Endothelial cell of umbilical vein (primary cell): Measurements from ENCODE around the gene UNKL. TPM values are rescaled to one million over a fixed set of nuclear protein-coding genes. Genes with fewer than 3 reads are reported as not detected.

Source experiments
- BruUV-seq: library from RNA; stranded (reverse); fragments of 400-500 nt; replicated peaks from 2 replicates; lab custom pipeline; 2021; lab: Mats Ljungman, UMichigan
- CTCF ChIA-PET: fragments of 300-600, 350-600 bp; sonication (Branson Sonifier 250); formaldehyde crosslinking; loops from one replicate; lab custom pipeline; 2021; ENCODE audit warnings: antibody characterized with exemption, inconsistent platforms; lab: Charles Lee
- POLR2A ChIA-PET: fragments of 300-600, 350-600 bp; sonication (Branson Sonifier 250); formaldehyde crosslinking; loops from one replicate; lab custom pipeline; 2021; ENCODE audit warnings: antibody characterized with exemption, inconsistent platforms; lab: Charles Lee
- DNase-seq: peaks from one replicate; pipeline ENCODE4 v3.0.0-alpha.2; 2011; ENCODE audit warnings: low read depth, low spot score
- FAIRE-seq: peaks from 2 replicates; lab custom pipeline; 2011; peaks lifted over from hg19 to GRCh38; lab: Jason Lieb, UNC
- H2AFZ ChIP-seq: 2 replicates; pipeline ENCODE4 v1.6.0; 2012; ENCODE audit warnings: low read depth, low read length, control low read depth, inconsistent platforms
- H3K27ac ChIP-seq: 2 replicates; pipeline ENCODE4 v1.5.1; 2011; ENCODE audit warnings: low read depth, mild to moderate bottlenecking, control low read depth, low read length, moderate library complexity; ENCODE audit not compliant: insufficient read depth
- H3K27me3 ChIP-seq, 2 experiments: 2 replicates each; pipeline versions ENCODE4 v1.6.0 to v1.6.1; 2011; ENCODE audit warnings: low read length in 2 of 2, mixed read lengths in 1 of 2; ENCODE audit not compliant: control insufficient read depth in 2 of 2, insufficient read depth in 2 of 2
- H3K36me3 ChIP-seq, 2 experiments: 2 replicates in 1 of 2; 3 replicates in 1 of 2; pipeline ENCODE4 v1.5.1; 2011; ENCODE audit warnings: low read length in 2 of 2, mild to moderate bottlenecking in 1 of 2, moderate library complexity in 1 of 2; ENCODE audit not compliant: control insufficient read depth in 2 of 2, insufficient read depth in 2 of 2; ENCODE audit errors: extremely low read depth in 1 of 2
- H3K4me1 ChIP-seq: 3 replicates; pipeline ENCODE4 v1.5.1; 2011; ENCODE audit warnings: mild to moderate bottlenecking, low read length; ENCODE audit not compliant: control insufficient read depth, insufficient read depth; ENCODE audit errors: extremely low read depth
- H3K4me2 ChIP-seq: 2 replicates; pipeline ENCODE4 v1.6.1; 2011; ENCODE audit warnings: low read length, control low read depth, mixed read lengths; ENCODE audit not compliant: insufficient read depth
- H3K4me3 ChIP-seq, 3 experiments: fragments of 200-600 bp in 1 of 3; sonication (generic), shearing (Covaris generic) in 1 of 3; replicated peaks in 1 of 3; 2 replicates each; pipeline ENCODE4 v1.5.1; 2011 to 2016; ENCODE audit warnings: control low read depth in 3 of 3, low read length in 3 of 3, mild to moderate bottlenecking in 2 of 3, inconsistent platforms in 1 of 3, low read depth in 1 of 3, moderate library complexity in 1 of 3; ENCODE audit not compliant: insufficient read depth in 1 of 3
- H3K79me2 ChIP-seq: 2 replicates; pipeline ENCODE4 v1.6.0; 2012; ENCODE audit warnings: low read length, inconsistent platforms; ENCODE audit not compliant: control insufficient read depth, insufficient read depth
- H3K9ac ChIP-seq: replicated peaks from 2 replicates; pipeline ENCODE3; 2011; ENCODE audit warnings: low read length, control low read depth; ENCODE audit not compliant: insufficient read depth; ENCODE audit errors: extremely low read depth
- H3K9me1 ChIP-seq: replicated peaks from 3 replicates; pipeline ENCODE4 v1.6.0; 2011; ENCODE audit warnings: mild to moderate bottlenecking, low read length; ENCODE audit not compliant: control insufficient read depth, insufficient read depth; ENCODE audit errors: extremely low read depth
- H3K9me3 ChIP-seq: replicated peaks from 2 replicates; pipeline ENCODE4 v1.5.1; 2012; ENCODE audit warnings: low read length, inconsistent platforms; ENCODE audit not compliant: control insufficient read depth, insufficient read depth
- H4K20me1 ChIP-seq: replicated peaks from 2 replicates; pipeline ENCODE3; 2011; ENCODE audit warnings: mild to moderate bottlenecking, low read length; ENCODE audit not compliant: control insufficient read depth, insufficient read depth; ENCODE audit errors: extremely low read depth
- CTCF ChIP-seq, 2 donors: IDR thresholded peaks; 1 replicate in 1 of 2; 2 replicates in 1 of 2; pipeline ENCODE4 v1.5.1; 2011; ENCODE audit warnings: low read length in 2 of 2, mild to moderate bottlenecking in 2 of 2, moderate library complexity in 2 of 2, control low read depth in 1 of 2, inconsistent platforms in 1 of 2, low read depth in 1 of 2; ENCODE audit not compliant: insufficient read depth in 1 of 2; ENCODE audit errors: extremely low read depth in 1 of 2
- EZH2 ChIP-seq: IDR thresholded peaks from 2 replicates; pipeline ENCODE4 v1.6.1; 2012; ENCODE audit warnings: borderline replicate concordance, low read depth, mild to moderate bottlenecking, moderate library complexity, low read length, inconsistent platforms; ENCODE audit not compliant: severe bottlenecking
- FOS ChIP-seq: IDR thresholded peaks from 2 replicates; pipeline ENCODE4 v1.6.1; 2011; ENCODE audit warnings: mild to moderate bottlenecking, low read length, moderate library complexity, borderline replicate concordance; ENCODE audit not compliant: insufficient read depth
- GATA2 ChIP-seq: IDR thresholded peaks from 2 replicates; pipeline ENCODE4 v1.7.0; 2011; ENCODE audit warnings: low read depth, mild to moderate bottlenecking, moderate library complexity, mixed read lengths, low read length; ENCODE audit not compliant: insufficient read length, insufficient read depth
- JUN ChIP-seq: IDR thresholded peaks from 2 replicates; pipeline ENCODE4 v1.6.1; 2011; ENCODE audit warnings: borderline replicate concordance, low read depth; ENCODE audit not compliant: insufficient read length, insufficient read depth
- MAX ChIP-seq: IDR thresholded peaks from 2 replicates; pipeline ENCODE4 v1.6.1; 2011; ENCODE audit not compliant: insufficient read depth, insufficient read length
- MYC ChIP-seq: IDR thresholded peaks from one replicate; pipeline ENCODE4 v1.6.1; 2011; ENCODE audit warnings: mild to moderate bottlenecking, low read depth, low read length
- POLR2A ChIP-seq: IDR thresholded peaks from 2 replicates; pipeline ENCODE4 v1.6.1; 2012; ENCODE audit warnings: low read depth, mild to moderate bottlenecking, control low read depth, low read length
- POLR2AphosphoS5 ChIP-seq: IDR thresholded peaks from 2 replicates; pipeline ENCODE4 v1.6.1; 2012; ENCODE audit warnings: low read depth, mild to moderate bottlenecking, control low read depth, low read length, moderate library complexity; ENCODE audit not compliant: insufficient read depth
- dilution Hi-C: fragments of 300-500 bp; cut with MboI; formaldehyde crosslinking; loops from one replicate; pipeline ENCODE4 v1.15.0; 2019; ENCODE audit warnings: low sequenced_read_pairs; ENCODE audit not compliant: extremely low pct_ligation_motif_present
- intact Hi-C: fragments of 100-400 bp; cut with micrococcal nuclease; formaldehyde crosslinking; loops from one replicate; pipeline ENCODE4 v1.10.0; 2022
- polyA plus RNA-seq, 4 experiments: library from polyadenylated mRNA; depleted of rRNA in 3 of 4; stranded (reverse) in 3 of 4; unstranded in 1 of 4; fragments of >200 nt; gene quantifications; 2 replicates each; pipeline versions ENCODE4 v1.2.1 to v1.2.3, GENCODE V29; 2011 to 2012; ENCODE audit warnings: missing spikeins in 1 of 4
- total RNA-seq: library from RNA; stranded (reverse); gene quantifications from 2 replicates; pipeline ENCODE4 v1.2.3, GENCODE V29; 2021

Gene UNKL
- total and polyA plus RNA-seq, 2 donors (not counting 3 experiments of a cell fraction or from before 2014, with no cell fraction given): 17.1 to 32.8 TPM

GRCh38 chr16:1314399-1315068 is 100.0 kb downstream of the UNKL start:
- peaks cover 80% of the 10 kb centered on the region for H3K79me2 ChIP-seq
- no peaks in the 10 kb centered on the region for H3K9me1 ChIP-seq
- H4K20me1 ChIP-seq: no peaks in the 10 kb centered on the region
- intact Hi-C loops (no loop called here), dilution Hi-C loops (no loop called here)
- no peak overlapping the region for H3K27ac ChIP-seq
- H3K4me3 ChIP-seq: no peak overlapping the region
- TF ChIP-seq JUN: no peak
- TF ChIP-seq FOS: no peak
- TF ChIP-seq MAX: no peak
- TF ChIP-seq EZH2: no peak
- TF ChIP-seq MYC: no peak
- no peak for TF ChIP-seq GATA2
- TF ChIP-seq POLR2AphosphoS5: no peak
- no peak for TF ChIP-seq CTCF (IDR thresholded peaks at IDR 0.05; ENCODE audit: extremely low read depth in 1 of 2, insufficient read depth in 1 of 2, low read depth in 1 of 2, low read length in 2 of 2)
- TF ChIP-seq POLR2A: no peak
- DNase-seq (no peak), FAIRE-seq (no peak)
- no peak overlapping the region for H3K4me2 ChIP-seq
- peaks cover 20 to 49% of the 10 kb centered on the region in 2 experiments for H3K36me3 ChIP-seq
- peaks cover 14% of the 10 kb centered on the region for H3K4me1 ChIP-seq
- BruUV-seq: no TSS peak
- ChIA-PET POLR2A (no interaction called here), CTCF (no interaction called here)
- no peak overlapping the region for H2AFZ ChIP-seq
- no peaks in the 10 kb centered on the region for H3K9me3 ChIP-seq
- no peaks in the 10 kb centered on the region for H3K27me3 ChIP-seq
- H3K9ac ChIP-seq: no peak overlapping the region
